Measurements from ENCODE around the gene PAX8.

The PAX8 gene

DNA sequence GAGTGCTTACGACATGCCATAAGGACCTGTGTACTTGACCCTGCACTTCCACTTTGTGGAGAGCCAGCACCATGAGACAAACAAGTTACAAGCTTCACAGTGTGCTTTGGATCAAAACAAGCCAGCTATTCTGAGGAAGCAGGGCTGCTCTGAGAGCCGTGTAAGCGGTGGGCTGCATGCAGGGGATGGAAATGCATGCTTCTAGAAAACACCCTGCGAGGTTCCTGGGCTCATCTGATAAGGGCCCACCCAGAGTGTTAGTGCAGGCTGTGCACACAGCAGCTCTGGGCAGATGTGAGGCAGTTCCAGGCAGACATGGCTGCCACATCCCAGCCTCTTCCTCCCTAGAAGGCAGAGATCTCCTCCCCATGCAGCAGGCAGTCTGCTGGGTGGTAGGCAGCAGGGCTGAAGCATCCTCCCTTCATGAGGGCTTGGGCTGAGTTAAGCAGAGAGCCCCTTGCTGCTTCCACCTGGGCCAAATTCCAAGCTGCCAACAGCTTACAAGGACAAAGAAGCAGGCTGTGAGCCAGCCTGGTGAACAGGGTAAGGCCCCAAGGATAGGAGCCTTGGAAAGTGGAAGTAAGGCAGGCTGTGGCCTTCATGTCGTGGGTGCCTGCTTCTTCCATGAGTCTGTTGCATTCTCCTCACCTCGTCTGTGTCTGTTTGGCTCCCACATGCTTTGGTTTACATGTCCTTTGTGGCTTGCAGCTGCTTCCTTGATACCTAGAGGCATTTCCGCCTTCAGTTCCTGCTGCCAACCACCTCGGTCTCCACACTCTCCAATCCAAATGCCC lies 97.3 kb downstream of the PAX8 start:
- H3K79me2 ChIP-seq (ENCODE audit: low read length): peaks cover 36% of the 10 kb centered on the region
- no peak overlapping the region for H3K4me3 ChIP-seq (ENCODE audit: low read length)
- no peaks in the 10 kb centered on the region; the same call in 1 of the 2 replicates for H3K4me1 ChIP-seq (ENCODE audit: low read length)
- H3K9ac ChIP-seq (ENCODE audit: low read length): no peak overlapping the region
- H4K20me1 ChIP-seq (ENCODE audit: insufficient read depth, low read length): peaks cover 60% of the 10 kb centered on the region
- H3K4me2 ChIP-seq (ENCODE audit: low read length): no peak overlapping the region
- no peak overlapping the region for H2AFZ ChIP-seq (ENCODE audit: low read depth, low read length)
- TF ChIP-seq, protein P1, sequence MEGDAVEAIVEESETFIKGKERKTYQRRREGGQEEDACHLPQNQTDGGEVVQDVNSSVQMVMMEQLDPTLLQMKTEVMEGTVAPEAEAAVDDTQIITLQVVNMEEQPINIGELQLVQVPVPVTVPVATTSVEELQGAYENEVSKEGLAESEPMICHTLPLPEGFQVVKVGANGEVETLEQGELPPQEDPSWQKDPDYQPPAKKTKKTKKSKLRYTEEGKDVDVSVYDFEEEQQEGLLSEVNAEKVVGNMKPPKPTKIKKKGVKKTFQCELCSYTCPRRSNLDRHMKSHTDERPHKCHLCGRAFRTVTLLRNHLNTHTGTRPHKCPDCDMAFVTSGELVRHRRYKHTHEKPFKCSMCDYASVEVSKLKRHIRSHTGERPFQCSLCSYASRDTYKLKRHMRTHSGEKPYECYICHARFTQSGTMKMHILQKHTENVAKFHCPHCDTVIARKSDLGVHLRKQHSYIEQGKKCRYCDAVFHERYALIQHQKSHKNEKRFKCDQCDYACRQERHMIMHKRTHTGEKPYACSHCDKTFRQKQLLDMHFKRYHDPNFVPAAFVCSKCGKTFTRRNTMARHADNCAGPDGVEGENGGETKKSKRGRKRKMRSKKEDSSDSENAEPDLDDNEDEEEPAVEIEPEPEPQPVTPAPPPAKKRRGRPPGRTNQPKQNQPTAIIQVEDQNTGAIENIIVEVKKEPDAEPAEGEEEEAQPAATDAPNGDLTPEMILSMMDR (IDR thresholded peaks at IDR 0.05; ENCODE audit: low read depth, low read length): no peak
- no peak for TF ChIP-seq EZH2phosphoT487 (IDR thresholded peaks at IDR 0.05; ENCODE audit: low read depth)
- no peaks in the 10 kb centered on the region for H3K9me3 ChIP-seq (ENCODE audit: insufficient read depth, low read length)
- H3K27me3 ChIP-seq (ENCODE audit: low read depth, low read length): no peaks in the 10 kb centered on the region
- no peak overlapping the region for H3K27ac ChIP-seq (ENCODE audit: low read length)
- H3K36me3 ChIP-seq (replicated peaks; ENCODE audit: low read depth, low read length): peaks cover 28% of the 10 kb centered on the region

DNA sequence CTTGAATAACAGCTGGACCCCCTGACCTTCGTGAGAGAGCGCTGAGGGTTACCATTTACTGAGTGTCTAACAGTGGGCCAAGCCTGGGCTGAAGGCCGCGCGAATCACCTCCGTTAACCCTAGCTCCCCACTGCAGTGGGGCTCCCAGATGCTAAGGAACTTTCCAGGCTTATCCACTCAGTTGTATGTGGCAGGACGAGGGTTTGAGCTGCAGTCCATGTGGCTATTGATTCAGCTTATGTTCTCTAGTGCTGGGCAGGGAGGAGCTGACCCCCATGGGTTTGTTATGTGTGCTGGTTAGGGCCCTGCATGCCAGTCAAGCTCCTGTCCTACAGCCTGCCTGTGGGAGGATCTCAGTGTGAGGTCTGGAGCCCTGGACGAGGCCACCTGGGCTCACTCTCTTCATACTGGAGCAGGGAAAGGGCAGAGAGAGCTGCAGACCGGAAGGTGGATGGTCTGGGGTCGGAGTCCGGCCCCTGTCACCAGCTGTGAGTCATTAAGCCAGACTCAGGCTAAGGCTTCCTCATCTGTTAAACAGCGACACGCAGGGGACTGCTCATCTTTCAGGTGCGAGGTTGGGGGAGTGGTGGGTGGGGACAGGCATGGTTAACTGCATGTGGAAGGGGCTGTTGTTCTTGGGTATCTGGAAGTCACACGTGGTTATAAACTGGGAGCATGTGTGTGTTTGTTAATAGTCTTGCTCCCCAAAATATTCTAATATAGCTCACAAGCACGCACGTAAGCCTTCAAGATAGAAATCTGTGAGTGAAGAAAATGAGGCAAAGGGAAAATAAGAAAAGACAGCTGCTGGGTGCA lies 98.4 kb downstream of the PAX8 start:
- H3K9ac ChIP-seq (ENCODE audit: low read length): no peak overlapping the region
- H3K27me3 ChIP-seq (ENCODE audit: low read depth, low read length): no peaks in the 10 kb centered on the region
- H3K79me2 ChIP-seq (ENCODE audit: low read length): peaks cover 47% of the 10 kb centered on the region
- H3K9me3 ChIP-seq (ENCODE audit: insufficient read depth, low read length): no peaks in the 10 kb centered on the region
- peaks cover 11% of the 10 kb centered on the region for H3K4me1 ChIP-seq (ENCODE audit: low read length)
- no peak overlapping the region for H3K27ac ChIP-seq (ENCODE audit: low read length)
- no peak overlapping the region for H3K4me3 ChIP-seq (ENCODE audit: low read length)
- no peak overlapping the region for H3K4me2 ChIP-seq (ENCODE audit: low read length)
- H4K20me1 ChIP-seq (ENCODE audit: insufficient read depth, low read length): peaks cover 68% of the 10 kb centered on the region
- peaks cover 32% of the 10 kb centered on the region for H3K36me3 ChIP-seq (replicated peaks; ENCODE audit: low read depth, low read length)
- no peak overlapping the region for H2AFZ ChIP-seq (ENCODE audit: low read depth, low read length)
- TF ChIP-seq, protein P1 (IDR thresholded peaks at IDR 0.05; ENCODE audit: low read depth, low read length): no peak
- TF ChIP-seq EZH2phosphoT487 (IDR thresholded peaks at IDR 0.05; ENCODE audit: low read depth): no peak

DNA sequence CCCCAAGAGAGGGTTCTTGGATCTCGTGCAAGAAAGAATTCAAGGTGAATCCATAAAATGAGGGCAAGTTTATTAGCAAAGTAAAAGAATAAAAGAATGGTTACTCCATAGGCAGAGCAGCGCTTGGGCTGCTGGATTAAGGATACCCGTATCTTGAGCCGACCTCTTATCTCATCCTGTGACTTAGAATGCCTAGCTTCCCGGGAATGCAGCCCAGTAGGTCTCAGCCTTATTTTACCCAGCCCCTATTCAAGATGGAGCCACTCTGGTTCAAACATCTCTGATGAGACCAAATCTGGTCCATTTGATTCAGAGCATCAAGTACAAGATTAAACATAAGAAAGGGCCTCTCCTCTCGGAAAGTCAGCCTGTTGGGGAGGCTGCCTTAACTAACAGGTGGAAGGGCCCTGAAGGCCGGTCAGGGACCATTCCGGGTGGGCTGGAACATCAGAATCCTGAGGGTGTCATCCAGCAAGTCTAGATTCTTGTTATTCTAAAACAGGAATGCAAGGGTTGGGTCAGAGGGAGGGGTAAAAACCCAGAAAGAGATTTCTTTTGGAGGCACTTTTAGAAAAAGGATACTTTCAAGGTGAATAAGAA lies 99.2 kb downstream of the PAX8 start:
- Histone ChIP-seq H3K9me3 (ENCODE audit: insufficient read depth, low read length) (no peaks in the 10 kb centered on the region), H2AFZ (ENCODE audit: low read depth, low read length) (no peak overlapping the region), H3K27me3 (ENCODE audit: low read depth, low read length) (no peaks in the 10 kb centered on the region), H3K27ac (ENCODE audit: low read length) (no peak overlapping the region), H3K36me3 (replicated peaks; ENCODE audit: low read depth, low read length) (peaks cover 31% of the 10 kb centered on the region), H3K9ac (ENCODE audit: low read length) (no peak overlapping the region), H3K4me1 (ENCODE audit: low read length) (peaks cover 15% of the 10 kb centered on the region), H3K4me2 (ENCODE audit: low read length) (no peak overlapping the region), H3K4me3 (ENCODE audit: low read length) (no peak overlapping the region), H4K20me1 (ENCODE audit: insufficient read depth, low read length) (peaks cover 63% of the 10 kb centered on the region), H3K79me2 (ENCODE audit: low read length) (peaks cover 55% of the 10 kb centered on the region)
- TF ChIP-seq, protein P1 (IDR thresholded peaks at IDR 0.05; ENCODE audit: low read depth, low read length): no peak
- no peak for TF ChIP-seq EZH2phosphoT487 (IDR thresholded peaks at IDR 0.05; ENCODE audit: low read depth)

DNA sequence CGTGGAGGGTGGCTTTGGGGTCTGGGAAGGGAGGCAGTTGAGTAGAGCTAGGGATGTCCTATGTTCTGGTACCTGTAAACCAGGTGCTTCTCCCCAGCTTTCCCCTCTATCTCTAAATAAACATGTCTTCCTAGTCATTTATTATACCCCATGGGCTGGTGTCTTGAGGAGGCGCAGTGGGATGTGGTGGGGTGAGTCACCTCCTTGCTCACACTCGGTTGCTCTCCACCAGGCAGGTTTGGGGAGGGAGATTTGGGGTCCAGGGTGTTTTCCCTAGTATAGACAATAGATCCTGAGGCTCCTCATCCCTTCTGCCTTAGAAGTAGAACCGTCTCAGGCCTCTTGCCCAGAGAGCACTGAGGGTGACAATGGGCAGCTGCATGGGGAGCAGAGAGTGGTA lies 99.8 kb downstream of the PAX8 start:
- Histone ChIP-seq H3K9me3 (ENCODE audit: insufficient read depth, low read length) (no peaks in the 10 kb centered on the region), H2AFZ (ENCODE audit: low read depth, low read length) (no peak overlapping the region), H3K9ac (ENCODE audit: low read length) (no peak overlapping the region), H3K4me3 (ENCODE audit: low read length) (no peak overlapping the region), H4K20me1 (ENCODE audit: insufficient read depth, low read length) (peaks cover 61% of the 10 kb centered on the region), H3K4me2 (ENCODE audit: low read length) (no peak overlapping the region), H3K36me3 (replicated peaks; ENCODE audit: low read depth, low read length) (peaks cover 29% of the 10 kb centered on the region), H3K4me1 (ENCODE audit: low read length) (peaks cover 16% of the 10 kb centered on the region), H3K79me2 (ENCODE audit: low read length) (peaks cover 62% of the 10 kb centered on the region), H3K27ac (ENCODE audit: low read length) (no peak overlapping the region), H3K27me3 (ENCODE audit: low read depth, low read length) (no peaks in the 10 kb centered on the region)
- TF ChIP-seq, protein P1 (IDR thresholded peaks at IDR 0.05; ENCODE audit: low read depth, low read length): no peak
- no peak for TF ChIP-seq EZH2phosphoT487 (IDR thresholded peaks at IDR 0.05; ENCODE audit: low read depth)
